ENCODE measurements around the gene ATG4C. TPM values are rescaled to one million over a fixed set of nuclear protein-coding genes. Genes with fewer than 3 reads are reported as not detected.
"Not testable (repeated sequence)": the region's sequence is repeated elsewhere in the genome, so short reads cannot be mapped to it uniquely, and the experiment has no call there.

ATG4C gene
- total and polyA plus RNA-seq, 12 donors = 2.1 to 16.1 (median 8.4) TPM

DNA sequence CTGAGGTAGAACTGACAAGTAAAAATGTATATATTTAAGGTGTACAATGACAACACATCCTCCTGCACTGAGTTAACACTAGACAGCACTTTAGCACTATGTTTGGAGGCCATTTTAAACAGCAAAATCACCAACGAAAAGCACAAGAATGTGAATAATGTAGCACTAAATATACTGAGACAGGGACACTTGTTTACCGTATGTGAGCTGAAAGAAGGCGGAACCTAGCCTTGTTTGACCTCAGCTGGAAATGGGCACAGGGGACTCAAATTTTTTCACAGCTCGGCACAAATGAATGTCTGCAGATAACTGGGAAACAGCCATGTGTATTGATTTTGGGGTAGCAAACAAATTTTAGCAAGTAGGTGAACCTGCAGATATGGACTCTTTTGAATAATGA is 18.0 kb upstream of the ATG4C start:
- no peaks in the 10 kb centered on the region for H3K9me3 ChIP-seq (replicated peaks in 1 of 3)

DNA sequence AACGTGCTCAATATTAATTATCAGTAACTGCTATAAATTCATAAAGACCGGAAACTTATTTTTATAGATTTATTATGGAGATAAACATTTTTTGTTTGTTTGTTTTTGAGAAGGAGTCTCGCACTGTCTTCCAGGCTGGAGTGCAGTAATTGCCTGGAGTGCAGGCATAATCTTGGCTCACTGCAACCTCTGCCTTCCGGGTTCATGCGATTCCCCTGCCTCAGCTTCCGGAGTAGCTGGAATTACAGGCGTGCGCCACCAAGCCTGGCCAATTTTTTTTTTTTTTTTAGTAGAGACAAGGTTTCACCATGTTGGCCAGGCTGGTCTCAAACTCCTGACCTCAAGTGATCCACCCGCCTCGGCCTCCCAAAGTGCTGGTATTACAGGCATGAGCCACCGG is 15.4 kb upstream of the ATG4C start:
- WGBS, 4 donors = 76 to 83% (median 80%) methylated on average over 11 of the region's 11 CpGs
- H3K4me1 ChIP-seq (replicated peaks in 1 of 2); H3K9me3 ChIP-seq (replicated peaks in 1 of 3); H3K27ac ChIP-seq; intact Hi-C loops (cut with DNase I); DNase-seq; H3K4me3 ChIP-seq; H3K27me3 ChIP-seq; H3K36me3 ChIP-seq (replicated peaks in 1 of 2): not testable (repeated sequence)

More for the DNA sequence above, 18.0 kb upstream of the ATG4C start:
- WGBS, 4 donors = 51 to 69% (median 52%) methylated on average over 3 to 4 of the region's 4 CpGs
- Histone ChIP-seq H3K27me3 (no peaks in the 10 kb centered on the region), H3K4me3 (no peak overlapping the region), H3K36me3 (replicated peaks in 1 of 2) (no peaks in the 10 kb centered on the region), H3K27ac (no peak overlapping the region), H3K4me1 (replicated peaks in 1 of 2) (no peaks in the 10 kb centered on the region)
- DNase-seq = no peak
- no peak for TF ChIP-seq POLR2A (IDR thresholded peaks at IDR 0.05)
- intact Hi-C loops (cut with DNase I) = no loop called here

DNA sequence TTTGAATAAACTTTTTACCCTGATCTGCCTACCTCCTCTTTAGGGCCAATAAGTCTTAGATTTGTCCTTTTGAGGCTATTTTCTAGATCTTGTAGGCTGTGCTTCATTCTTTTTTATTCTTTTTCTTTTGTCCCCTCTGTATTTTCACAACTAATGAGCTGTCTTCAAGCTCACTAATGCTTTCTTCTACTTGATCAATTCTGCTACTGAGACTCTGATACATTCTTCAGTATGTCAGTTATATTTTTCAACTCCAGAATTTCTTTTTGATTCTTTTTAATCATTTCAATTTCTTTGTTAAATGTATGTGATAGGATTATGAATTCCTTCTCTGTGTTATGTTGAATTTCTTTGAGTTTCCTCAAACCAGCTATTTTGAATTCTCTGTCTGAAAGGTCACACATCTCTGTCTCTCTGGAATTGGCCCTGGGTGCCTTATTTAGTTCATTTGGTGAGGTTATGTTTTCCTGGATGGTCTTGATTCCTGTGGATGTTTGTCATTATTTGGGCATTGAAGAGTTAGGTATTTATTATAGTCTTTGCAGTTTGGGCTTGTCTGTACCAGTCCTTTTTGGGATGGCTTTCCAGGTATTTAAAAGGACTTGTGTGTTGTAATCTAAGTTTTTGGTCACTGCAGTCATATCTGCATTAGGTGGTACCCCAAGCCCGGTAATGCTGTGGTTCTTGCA is 11.2 kb upstream of the ATG4C start:
- H3K4me3 ChIP-seq = no peak overlapping the region
- DNase-seq = no peak
- TF ChIP-seq, protein P1, sequence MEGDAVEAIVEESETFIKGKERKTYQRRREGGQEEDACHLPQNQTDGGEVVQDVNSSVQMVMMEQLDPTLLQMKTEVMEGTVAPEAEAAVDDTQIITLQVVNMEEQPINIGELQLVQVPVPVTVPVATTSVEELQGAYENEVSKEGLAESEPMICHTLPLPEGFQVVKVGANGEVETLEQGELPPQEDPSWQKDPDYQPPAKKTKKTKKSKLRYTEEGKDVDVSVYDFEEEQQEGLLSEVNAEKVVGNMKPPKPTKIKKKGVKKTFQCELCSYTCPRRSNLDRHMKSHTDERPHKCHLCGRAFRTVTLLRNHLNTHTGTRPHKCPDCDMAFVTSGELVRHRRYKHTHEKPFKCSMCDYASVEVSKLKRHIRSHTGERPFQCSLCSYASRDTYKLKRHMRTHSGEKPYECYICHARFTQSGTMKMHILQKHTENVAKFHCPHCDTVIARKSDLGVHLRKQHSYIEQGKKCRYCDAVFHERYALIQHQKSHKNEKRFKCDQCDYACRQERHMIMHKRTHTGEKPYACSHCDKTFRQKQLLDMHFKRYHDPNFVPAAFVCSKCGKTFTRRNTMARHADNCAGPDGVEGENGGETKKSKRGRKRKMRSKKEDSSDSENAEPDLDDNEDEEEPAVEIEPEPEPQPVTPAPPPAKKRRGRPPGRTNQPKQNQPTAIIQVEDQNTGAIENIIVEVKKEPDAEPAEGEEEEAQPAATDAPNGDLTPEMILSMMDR (IDR thresholded peaks at IDR 0.05) = no peak
- TF ChIP-seq POLR2A (IDR thresholded peaks at IDR 0.05) = no peak
- no peaks in the 10 kb centered on the region for H3K27me3 ChIP-seq
- 60 to 92% (median 80%) methylated on average over 1 of the region's 1 CpG for WGBS, 4 donors
- peaks cover 0 to 5% (median 0%) of the 10 kb centered on the region in 3 donors for H3K9me3 ChIP-seq (replicated peaks in 1 of 3)
- no peaks in the 10 kb centered on the region for H3K4me1 ChIP-seq (replicated peaks in 1 of 2)
- intact Hi-C loops (cut with DNase I) = no loop called here
- no peak overlapping the region for H3K27ac ChIP-seq
- no peaks in the 10 kb centered on the region for H3K36me3 ChIP-seq (replicated peaks in 1 of 2)

DNA sequence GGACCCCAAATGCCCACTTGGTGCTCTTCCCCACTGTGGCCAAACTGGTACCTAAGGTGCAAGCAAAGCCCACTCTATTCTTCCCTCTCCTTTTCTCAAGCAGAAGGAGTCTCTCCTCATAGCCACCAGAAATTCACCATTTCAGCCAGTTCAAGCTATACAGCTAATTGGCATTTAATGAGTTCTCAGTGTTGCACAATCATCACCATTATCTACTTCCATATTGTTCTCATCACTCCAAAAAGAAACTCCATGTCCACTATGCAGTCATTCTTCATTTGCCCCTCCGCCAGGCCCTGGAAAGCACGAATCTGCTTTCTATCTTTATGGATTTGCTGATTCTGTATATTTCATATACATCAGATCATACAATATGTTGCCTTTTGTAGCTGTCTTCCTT is 9.9 kb upstream of the ATG4C start:
- Histone ChIP-seq H3K9me3 (replicated peaks in 1 of 3) (peaks cover 0 to 5% (median 0%) of the 10 kb centered on the region in 3 donors), H3K4me3 (no peak overlapping the region), H3K4me1 (replicated peaks in 1 of 2) (no peaks in the 10 kb centered on the region), H3K27ac (no peak overlapping the region), H3K27me3 (no peaks in the 10 kb centered on the region), H3K36me3 (replicated peaks in 1 of 2) (no peaks in the 10 kb centered on the region)
- TF ChIP-seq, protein P1 (IDR thresholded peaks at IDR 0.05) = no peak
- no peak for TF ChIP-seq POLR2A (IDR thresholded peaks at IDR 0.05)
- intact Hi-C loops (cut with DNase I) = no loop called here
- no peak for DNase-seq
- 75 to 83% (median 77%) methylated on average over 2 of the region's 2 CpGs for WGBS, 4 donors

DNA sequence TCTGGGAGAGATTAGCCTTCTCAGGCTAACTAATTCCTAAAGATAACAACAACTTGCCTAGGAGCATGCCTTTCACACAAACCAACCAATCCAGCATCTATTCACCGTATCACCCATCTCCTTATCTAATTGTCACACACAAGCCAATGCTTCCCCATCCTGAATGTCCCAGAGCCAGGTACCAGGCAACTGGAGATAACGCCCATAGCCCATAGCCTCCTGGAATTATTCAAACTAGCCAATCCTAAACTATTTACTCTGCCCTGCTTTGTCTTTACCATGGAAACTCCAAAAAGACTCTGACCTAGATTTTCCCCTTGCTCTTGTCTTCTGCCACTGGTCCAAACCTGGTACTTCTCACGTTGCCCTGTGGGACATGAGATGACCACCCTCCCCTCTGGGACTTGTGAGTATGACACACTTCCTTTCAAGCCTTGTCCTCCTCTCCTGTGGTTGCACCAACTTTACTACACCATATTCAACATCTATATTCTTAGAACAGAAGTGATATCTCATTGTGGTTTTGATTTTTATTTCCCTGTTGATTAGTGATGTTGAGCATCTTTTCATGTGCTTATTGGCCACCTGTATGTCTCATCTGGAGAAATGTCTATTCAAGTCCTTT is 8.8 kb upstream of the ATG4C start:
- Histone ChIP-seq H3K27ac (no peak overlapping the region), H3K4me1 (replicated peaks in 1 of 2) (no peaks in the 10 kb centered on the region), H3K4me3 (no peak overlapping the region), H3K9me3 (replicated peaks in 1 of 3) (peaks cover 0 to 5% (median 0%) of the 10 kb centered on the region in 3 donors), H3K27me3 (no peaks in the 10 kb centered on the region), H3K36me3 (replicated peaks in 1 of 2) (no peaks in the 10 kb centered on the region)
- no peak for DNase-seq
- no peak for TF ChIP-seq POLR2A (IDR thresholded peaks at IDR 0.05)
- TF ChIP-seq, protein P1 (IDR thresholded peaks at IDR 0.05) = no peak
- intact Hi-C loops (cut with DNase I) = no loop called here
- WGBS, 4 donors = 64 to 81% (median 76%) methylated on average over 3 of the region's 3 CpGs

Data from adrenal gland (tissue), 12 donors.